ENCODE results near the gene BNC2.

DNA sequence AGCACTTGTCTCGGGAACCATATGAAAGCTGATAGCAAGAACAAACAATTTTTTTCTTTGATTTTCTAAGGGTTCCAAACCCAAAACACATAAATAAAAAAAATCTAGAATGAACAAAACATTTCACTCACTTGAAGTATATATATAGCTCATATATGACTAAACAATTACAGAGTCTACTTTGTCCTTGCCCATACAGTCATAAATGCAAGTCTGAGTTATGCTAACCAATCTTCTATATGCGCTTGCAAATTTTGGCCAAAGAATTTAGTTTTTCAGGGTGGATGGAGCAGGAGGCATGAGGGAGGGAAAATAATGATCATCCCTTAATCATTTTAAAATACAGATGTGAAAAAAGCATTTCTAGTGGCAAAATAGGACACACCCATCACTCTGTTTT lies 370.1 kb downstream of the BNC2 start:
- TF ChIP-seq SIN3A (IDR thresholded peaks at IDR 0.05; ENCODE audit: borderline replicate concordance, insufficient read depth, low read depth, low read length): no peak
- TF ChIP-seq, protein P1, sequence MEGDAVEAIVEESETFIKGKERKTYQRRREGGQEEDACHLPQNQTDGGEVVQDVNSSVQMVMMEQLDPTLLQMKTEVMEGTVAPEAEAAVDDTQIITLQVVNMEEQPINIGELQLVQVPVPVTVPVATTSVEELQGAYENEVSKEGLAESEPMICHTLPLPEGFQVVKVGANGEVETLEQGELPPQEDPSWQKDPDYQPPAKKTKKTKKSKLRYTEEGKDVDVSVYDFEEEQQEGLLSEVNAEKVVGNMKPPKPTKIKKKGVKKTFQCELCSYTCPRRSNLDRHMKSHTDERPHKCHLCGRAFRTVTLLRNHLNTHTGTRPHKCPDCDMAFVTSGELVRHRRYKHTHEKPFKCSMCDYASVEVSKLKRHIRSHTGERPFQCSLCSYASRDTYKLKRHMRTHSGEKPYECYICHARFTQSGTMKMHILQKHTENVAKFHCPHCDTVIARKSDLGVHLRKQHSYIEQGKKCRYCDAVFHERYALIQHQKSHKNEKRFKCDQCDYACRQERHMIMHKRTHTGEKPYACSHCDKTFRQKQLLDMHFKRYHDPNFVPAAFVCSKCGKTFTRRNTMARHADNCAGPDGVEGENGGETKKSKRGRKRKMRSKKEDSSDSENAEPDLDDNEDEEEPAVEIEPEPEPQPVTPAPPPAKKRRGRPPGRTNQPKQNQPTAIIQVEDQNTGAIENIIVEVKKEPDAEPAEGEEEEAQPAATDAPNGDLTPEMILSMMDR (IDR thresholded peaks at IDR 0.05): no peak

Data from Panc1 (cell line).